ENCODE data around the gene TRAF3.

The TRAF3 gene

DNA sequence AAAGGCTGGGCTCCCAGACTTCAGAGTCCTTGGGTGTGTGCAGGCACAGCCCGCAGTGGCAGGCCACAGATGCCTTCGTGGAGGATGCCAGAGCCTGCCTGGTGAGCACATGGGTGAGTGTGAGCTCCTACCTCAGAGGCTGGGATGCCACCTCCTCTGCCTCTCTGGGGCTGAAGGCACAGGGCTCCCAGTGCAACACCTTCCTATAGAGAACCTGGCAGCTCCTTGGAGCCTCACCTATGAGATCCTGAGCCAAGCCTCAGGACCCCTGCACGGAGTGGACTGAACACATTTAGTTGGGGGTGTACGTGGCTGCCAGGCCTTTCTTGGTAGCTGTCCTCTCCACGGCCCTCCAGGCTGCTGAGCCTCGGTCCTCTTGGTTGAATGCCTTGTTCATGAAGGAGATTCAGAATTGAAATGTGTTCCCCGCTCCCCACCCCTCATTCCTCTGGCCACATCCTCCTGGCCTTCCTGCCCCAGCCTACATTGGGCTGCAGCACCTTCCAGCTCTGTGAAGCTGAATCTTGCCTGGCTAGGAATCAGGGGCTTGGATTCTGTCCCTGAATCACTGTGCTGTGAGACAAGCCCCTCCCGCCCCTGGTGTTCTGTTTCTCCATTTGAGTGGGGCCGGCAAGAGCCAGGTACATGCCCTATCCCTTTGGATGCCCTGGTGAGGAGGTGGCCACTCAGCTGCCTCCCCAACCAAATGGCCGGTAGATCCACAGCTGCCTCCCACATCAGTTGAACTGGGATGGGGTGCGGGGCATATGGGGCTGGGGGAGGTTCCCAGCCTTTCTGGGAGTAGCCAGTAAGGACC lies 38.7 kb upstream of the TRAF3 start:
- no peak for DNase-seq (ENCODE audit: low read depth)
- H3K4me3 ChIP-seq (ENCODE audit: low read length), result no peak overlapping the region
- TF ChIP-seq, protein P1, sequence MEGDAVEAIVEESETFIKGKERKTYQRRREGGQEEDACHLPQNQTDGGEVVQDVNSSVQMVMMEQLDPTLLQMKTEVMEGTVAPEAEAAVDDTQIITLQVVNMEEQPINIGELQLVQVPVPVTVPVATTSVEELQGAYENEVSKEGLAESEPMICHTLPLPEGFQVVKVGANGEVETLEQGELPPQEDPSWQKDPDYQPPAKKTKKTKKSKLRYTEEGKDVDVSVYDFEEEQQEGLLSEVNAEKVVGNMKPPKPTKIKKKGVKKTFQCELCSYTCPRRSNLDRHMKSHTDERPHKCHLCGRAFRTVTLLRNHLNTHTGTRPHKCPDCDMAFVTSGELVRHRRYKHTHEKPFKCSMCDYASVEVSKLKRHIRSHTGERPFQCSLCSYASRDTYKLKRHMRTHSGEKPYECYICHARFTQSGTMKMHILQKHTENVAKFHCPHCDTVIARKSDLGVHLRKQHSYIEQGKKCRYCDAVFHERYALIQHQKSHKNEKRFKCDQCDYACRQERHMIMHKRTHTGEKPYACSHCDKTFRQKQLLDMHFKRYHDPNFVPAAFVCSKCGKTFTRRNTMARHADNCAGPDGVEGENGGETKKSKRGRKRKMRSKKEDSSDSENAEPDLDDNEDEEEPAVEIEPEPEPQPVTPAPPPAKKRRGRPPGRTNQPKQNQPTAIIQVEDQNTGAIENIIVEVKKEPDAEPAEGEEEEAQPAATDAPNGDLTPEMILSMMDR (IDR thresholded peaks at IDR 0.05; ENCODE audit: insufficient read depth, low read depth, low read length, missing control alignments), result no peak

DNA sequence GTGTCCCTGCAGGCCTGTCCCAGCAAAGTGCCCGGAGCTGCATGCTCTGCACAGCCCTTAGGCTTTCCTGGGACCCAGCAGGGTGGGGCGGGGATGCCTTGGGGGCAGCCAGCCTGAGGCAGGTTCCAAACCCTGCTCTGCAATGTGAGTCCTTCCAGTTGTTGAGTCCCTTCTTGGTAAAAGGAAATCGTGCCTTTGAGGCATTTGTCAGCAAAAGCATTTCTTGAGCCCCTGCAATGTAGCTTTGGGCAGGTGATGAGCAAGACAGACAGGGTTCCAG lies 38.1 kb upstream of the TRAF3 start:
- no peak overlapping the region for H3K4me3 ChIP-seq (ENCODE audit: low read length)
- no peak for DNase-seq (ENCODE audit: low read depth)
- TF ChIP-seq, protein P1 (IDR thresholded peaks at IDR 0.05; ENCODE audit: insufficient read depth, low read depth, low read length, missing control alignments), result no peak

DNA sequence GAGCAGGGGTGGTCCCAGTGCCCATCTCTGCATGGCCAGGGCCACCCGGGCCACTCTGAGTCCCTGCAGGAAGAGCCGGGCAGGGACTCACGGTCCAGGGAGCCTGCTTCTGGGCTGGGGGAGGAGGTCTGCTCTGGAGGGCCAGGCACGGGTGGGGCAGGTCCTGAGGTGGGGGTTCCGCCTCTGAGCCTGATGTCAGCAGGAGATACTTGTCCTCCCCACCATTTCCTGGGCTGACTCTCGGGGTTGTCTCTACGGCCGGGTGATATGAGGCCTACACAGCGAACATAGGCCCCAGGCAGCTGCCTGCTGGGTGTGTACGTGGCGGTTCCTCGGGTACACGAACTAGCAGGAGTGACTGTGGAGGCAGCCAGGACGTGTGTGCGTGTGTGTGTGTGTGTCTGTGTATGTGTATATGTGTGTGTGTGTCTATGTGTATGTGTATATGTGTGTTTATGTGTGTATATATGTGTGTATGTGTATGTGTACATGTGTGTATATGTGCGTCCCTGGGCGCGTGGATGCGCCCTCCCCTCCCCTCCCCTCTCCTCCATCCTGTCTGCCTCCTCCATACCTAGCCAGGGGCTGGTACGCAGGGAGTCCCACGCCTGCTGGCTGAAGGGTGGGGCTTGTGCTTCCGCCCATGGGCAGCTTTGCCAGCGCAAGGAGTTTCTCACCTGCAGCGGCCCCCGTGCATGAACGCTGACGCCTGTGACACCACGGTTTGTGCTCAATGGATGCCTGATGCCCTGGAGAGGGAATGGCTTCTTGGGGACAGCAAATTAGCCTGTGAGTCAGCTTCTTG lies 30.4 kb upstream of the TRAF3 start:
- DNase-seq (ENCODE audit: low read depth), result no peak
- no peak overlapping the region for H3K4me3 ChIP-seq (ENCODE audit: low read length)
- TF ChIP-seq, protein P1 (IDR thresholded peaks at IDR 0.05; ENCODE audit: insufficient read depth, low read depth, low read length, missing control alignments), result no peak

DNA sequence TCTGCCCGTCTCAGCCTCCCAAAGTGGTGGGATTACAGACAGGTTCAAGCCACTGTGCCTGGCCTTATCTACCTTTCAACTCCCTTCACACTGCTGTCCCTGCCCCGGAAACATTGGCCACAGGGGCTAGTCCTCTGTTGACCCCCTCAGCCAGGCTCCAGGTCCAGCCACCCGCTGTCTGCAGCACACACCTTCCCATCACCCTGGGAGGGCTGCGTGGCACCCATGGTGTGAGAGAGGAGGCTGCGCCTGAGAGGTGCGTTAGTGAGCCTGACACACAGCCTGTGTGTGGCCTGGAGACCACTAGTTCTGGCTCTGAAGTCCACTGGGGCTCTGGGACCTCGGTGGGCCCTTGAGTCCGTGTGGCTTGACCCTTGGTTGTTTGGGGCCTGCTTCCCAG lies 28.4 kb upstream of the TRAF3 start:
- TF ChIP-seq, protein P1 (IDR thresholded peaks at IDR 0.05; ENCODE audit: insufficient read depth, low read depth, low read length, missing control alignments), result no peak
- no peak overlapping the region for H3K4me3 ChIP-seq (ENCODE audit: low read length)
- DNase-seq (ENCODE audit: low read depth), result no peak

DNA sequence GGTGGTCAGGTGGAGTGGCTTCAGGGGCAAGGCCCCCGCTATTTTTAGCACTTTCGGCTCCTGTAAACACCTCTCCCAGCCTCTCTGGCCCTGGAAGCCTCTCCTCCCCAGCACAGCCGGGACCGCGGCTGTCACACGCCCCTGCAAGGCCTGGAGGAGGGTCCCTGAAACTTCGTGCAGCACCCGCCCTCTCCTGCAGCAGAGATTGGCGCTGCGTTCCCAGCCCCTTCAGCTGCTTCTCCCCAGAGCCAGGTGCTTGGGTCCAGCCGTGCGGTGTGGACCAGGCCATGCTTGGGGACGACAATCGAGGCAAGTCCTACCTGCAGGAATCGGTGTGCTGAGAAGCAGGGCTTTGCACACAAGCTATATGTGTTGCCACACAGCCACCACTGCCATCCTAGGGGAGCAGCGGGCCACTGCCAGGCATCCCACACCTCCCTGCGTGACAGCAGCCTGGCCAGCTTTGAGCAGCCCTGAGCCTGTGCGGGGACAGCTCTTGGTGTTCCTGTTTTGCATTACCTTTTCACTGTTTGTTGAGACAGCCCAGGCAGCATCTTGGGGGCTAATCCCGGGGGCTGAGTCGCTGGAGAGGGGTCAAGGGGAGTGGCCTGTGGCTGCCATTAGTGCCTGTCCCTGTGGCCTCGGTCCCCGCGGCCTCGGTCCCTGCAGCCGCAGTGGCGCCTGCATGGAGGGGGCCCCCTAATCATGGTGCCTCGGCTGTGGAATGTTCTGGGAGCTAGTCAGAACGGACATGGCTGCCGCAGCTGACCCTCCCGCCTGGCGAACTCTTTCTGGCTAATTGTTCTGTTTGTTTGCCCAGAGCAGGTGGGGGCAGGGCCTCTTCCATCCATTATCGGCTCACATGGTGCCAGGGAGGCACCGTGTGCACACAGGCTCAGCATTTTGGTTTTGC lies 27.6 kb upstream of the TRAF3 start:
- no peak overlapping the region for H3K4me3 ChIP-seq (ENCODE audit: low read length)
- DNase-seq (ENCODE audit: low read depth), result no peak
- TF ChIP-seq, protein P1 (IDR thresholded peaks at IDR 0.05; ENCODE audit: insufficient read depth, low read depth, low read length, missing control alignments), result no peak

DNA sequence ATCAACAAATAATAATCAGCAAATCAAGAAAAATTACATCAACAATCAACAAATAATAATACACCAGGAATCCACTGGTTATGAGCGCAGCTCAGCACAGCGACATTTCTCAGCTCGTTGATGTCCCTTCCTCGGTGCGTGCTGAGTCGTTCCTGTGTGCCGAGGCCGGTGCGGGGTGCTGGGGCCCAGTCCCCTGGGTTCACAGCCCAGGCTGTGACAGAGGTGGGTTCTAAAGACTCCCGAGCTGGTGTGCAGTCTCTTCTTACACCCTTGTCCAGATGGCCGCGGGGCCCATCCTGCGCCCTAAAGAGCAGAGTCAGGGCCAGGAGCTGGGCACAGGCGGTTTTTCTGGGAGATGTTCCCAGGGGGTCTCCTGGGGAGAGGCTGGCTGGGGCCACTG lies 26.9 kb upstream of the TRAF3 start:
- H3K4me3 ChIP-seq (ENCODE audit: low read length), result no peak overlapping the region
- TF ChIP-seq, protein P1 (IDR thresholded peaks at IDR 0.05; ENCODE audit: insufficient read depth, low read depth, low read length, missing control alignments), result no peak
- DNase-seq (ENCODE audit: low read depth), result no peak
